HepG2 (cell line): ENCODE measurements around the gene TMEM121.

Experiments
- CERS6 ChIP-seq: sonication (generic); formaldehyde crosslinking; IDR thresholded peaks from 2 replicates; pipeline ENCODE4 v1.5.0; 2020; ENCODE audit warnings: missing genetic modification reagents
- CTCF ChIP-seq: sonication (generic); formaldehyde crosslinking; IDR thresholded peaks from 2 replicates; pipeline ENCODE4 v1.5.0; 2020; ENCODE audit warnings: mild to moderate bottlenecking, missing genetic modification reagents, moderate library complexity
- HNRNPUL1 ChIP-seq: fragments of 200-400 bp; formaldehyde crosslinking; IDR thresholded peaks from 2 replicates; pipeline ENCODE4 v1.6.1; 2017; ENCODE audit warnings: low read depth, mild to moderate bottlenecking, low read length, moderate library complexity
- JUN ChIP-seq: sonication (generic); formaldehyde crosslinking; IDR thresholded peaks from 2 replicates; pipeline ENCODE4 v1.4.0; 2020; ENCODE audit warnings: mild to moderate bottlenecking, missing genetic modification reagents
- NFIC ChIP-seq: IDR thresholded peaks from 2 replicates; pipeline ENCODE4 v1.6.1; 2012; ENCODE audit warnings: mild to moderate bottlenecking, low read length, inconsistent platforms
- SP1 ChIP-seq, 2 experiments: fragments of 450-650 bp in 1 of 2; sonication (generic) in 1 of 2; formaldehyde crosslinking in 1 of 2; IDR thresholded peaks; 2 replicates each; pipeline versions ENCODE4 v1.4.0 to v1.6.1; 2016 to 2020; ENCODE audit warnings: missing genetic modification reagents in 1 of 2
- TAF1 ChIP-seq: sonication (generic); formaldehyde crosslinking; IDR thresholded peaks from 2 replicates; pipeline ENCODE4 v1.4.0; 2020; ENCODE audit warnings: missing genetic modification reagents
- TARDBP ChIP-seq: sonication (generic); formaldehyde crosslinking; IDR thresholded peaks from 2 replicates; pipeline ENCODE4 v1.8.0; 2022; ENCODE audit warnings: mild to moderate bottlenecking, missing genetic modification reagents
- TOE1 ChIP-seq: sonication (generic); formaldehyde crosslinking; IDR thresholded peaks from 2 replicates; pipeline ENCODE4 v1.4.0; 2020; ENCODE audit warnings: mild to moderate bottlenecking, missing genetic modification reagents
- ZNF83 ChIP-seq: sonication (generic); formaldehyde crosslinking; IDR thresholded peaks from 2 replicates; pipeline ENCODE4 v1.4.0; 2020; ENCODE audit warnings: missing genetic modification reagents, mild to moderate bottlenecking, borderline replicate concordance
- TF ChIP-seq, protein P1 (sequence below): sonication (generic); formaldehyde crosslinking; IDR thresholded peaks from 2 replicates; pipeline ENCODE4 v1.8.1; 2023; ENCODE audit warnings: missing genetic modification reagents, inconsistent platforms, borderline replicate concordance
- TF ChIP-seq, protein P2 (sequence below): sonication (generic); formaldehyde crosslinking; IDR thresholded peaks from 2 replicates; pipeline ENCODE4 v1.4.0; 2020; ENCODE audit warnings: missing genetic modification reagents

DNA sequence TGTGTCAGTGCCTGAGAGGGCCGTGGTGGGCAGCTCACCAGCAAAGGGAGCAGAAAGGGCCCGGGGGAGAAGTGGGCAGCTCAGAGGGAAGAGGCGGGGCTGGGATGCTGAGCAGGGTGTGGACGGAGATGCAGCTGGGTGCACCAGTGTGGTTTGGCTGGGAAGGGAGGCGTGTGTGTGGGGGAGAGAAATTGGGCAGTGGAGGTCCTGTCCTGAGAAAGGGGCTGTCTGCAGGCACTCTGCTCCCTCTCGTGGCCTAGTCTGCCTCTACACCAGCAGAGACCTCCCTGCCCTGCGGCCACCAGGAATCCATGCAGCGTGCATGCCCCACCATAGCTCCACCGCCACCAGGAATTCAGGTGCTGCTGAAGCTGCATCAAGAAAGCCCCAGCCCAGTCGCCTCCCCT is 6.4 kb downstream of the TMEM121 start:
- TF ChIP-seq TARDBP (CRISPR knock-in tag), result no peak
- TF ChIP-seq CERS6 (CRISPR knock-in tag), result no peak
- TF ChIP-seq CTCF (CRISPR knock-in tag), result peak; percentile 81
- TF ChIP-seq SP1 (IDR thresholded peaks at IDR 0.05), result no peak
- TF ChIP-seq SP1 (CRISPR knock-in tag; IDR thresholded peaks at IDR 0.05), result no peak
- no peak for TF ChIP-seq HNRNPUL1
- no peak for TF ChIP-seq TAF1
- no peak for TF ChIP-seq TOE1
- TF ChIP-seq NFIC, result no peak
- TF ChIP-seq ZNF83 (CRISPR knock-in tag), result no peak
- TF ChIP-seq, protein P1, sequence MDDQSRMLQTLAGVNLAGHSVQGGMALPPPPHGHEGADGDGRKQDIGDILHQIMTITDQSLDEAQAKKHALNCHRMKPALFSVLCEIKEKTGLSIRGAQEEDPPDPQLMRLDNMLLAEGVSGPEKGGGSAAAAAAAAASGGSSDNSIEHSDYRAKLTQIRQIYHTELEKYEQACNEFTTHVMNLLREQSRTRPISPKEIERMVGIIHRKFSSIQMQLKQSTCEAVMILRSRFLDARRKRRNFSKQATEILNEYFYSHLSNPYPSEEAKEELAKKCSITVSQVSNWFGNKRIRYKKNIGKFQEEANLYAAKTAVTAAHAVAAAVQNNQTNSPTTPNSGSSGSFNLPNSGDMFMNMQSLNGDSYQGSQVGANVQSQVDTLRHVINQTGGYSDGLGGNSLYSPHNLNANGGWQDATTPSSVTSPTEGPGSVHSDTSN, result no peak
- TF ChIP-seq, protein P2, sequence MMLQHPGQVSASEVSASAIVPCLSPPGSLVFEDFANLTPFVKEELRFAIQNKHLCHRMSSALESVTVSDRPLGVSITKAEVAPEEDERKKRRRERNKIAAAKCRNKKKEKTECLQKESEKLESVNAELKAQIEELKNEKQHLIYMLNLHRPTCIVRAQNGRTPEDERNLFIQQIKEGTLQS, result no peak
- TF ChIP-seq JUN, result no peak
